ENCODE data around the gene BBS10.

BBS10 gene

DNA sequence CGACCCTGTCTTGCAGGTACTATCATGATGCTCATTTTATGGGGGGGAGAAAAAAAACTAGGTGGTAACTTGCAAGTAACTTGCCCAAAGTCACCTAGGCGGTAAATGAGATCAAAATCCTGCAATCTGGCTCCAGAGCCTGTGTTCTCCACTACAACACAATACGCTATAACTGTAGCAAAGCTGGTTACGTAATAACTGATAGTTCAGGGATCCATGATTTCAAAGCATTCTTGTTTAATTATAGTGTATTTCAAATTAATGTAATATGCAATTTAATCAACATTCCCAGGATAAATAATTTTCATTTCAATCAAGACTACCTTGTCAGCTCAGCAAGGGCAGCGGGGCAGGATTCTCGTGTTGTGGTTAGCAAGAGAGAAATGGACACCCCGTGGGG, 31.7 kb downstream of the BBS10 start:
- no peak for DNase-seq (ENCODE audit: low spot score)
- H3K27ac ChIP-seq, result no peak overlapping the region
- no peak for TF ChIP-seq CTCF (IDR thresholded peaks at IDR 0.05)
- no peak overlapping the region for H3K4me3 ChIP-seq

DNA sequence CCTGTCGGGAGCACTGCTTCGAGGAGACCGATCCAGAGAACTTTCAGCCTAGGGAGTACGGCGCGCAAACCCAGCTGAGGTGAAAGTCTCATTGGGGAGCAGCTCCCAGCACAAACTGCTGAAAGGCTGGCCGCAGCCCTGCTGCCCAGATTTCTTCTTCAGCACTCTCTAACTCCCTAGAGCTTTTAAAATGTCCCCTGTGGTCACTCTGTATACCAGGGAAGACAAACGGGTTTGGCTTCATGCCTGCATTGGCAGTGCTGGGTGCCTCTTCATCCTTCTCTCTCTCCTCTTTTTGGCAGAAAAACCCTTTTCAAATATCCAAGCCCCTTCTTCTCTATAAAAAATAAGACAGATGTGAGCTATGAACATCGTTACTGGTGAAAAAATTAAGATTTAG, 34.9 kb downstream of the BBS10 start:
- DNase-seq (ENCODE audit: low spot score), result no peak
- no peak overlapping the region for H3K27ac ChIP-seq
- H3K4me3 ChIP-seq, result no peak overlapping the region
- TF ChIP-seq CTCF (IDR thresholded peaks at IDR 0.05), result no peak

GRCh38 chr12:76312315-76312714, 35.9 kb downstream of the BBS10 start:
- Histone ChIP-seq H3K4me3 (no peak overlapping the region), H3K27ac (no peak overlapping the region)
- DNase-seq (ENCODE audit: low spot score), result no peak
- no peak for TF ChIP-seq CTCF (IDR thresholded peaks at IDR 0.05)

GRCh38 chr12:76311796-76312195, 36.4 kb downstream of the BBS10 start:
- DNase-seq (ENCODE audit: low spot score), result no peak
- TF ChIP-seq CTCF (IDR thresholded peaks at IDR 0.05), result no peak

DNA sequence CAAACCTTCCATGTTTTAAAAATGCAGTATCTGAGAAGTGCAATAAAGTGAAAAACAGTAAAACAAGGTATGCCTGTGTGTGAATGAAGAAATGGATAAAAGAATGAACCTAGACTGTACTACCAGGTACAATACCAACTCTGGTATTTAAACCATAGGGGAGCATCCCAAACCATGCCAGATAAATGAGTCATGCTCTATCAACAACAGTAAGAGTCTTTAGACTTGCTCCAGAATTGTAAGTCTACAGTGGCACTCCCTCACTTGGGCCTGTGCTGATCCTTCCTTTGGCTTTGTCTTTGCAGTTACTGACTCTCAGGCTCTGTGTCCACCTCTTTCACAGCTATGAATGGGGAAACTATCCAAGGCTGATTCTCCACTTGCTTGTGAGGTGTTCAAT, 38.1 kb downstream of the BBS10 start:
- TF ChIP-seq CTCF (IDR thresholded peaks at IDR 0.05), result no peak
- H3K4me3 ChIP-seq, result no peak overlapping the region

More at GRCh38 chr12:76311796-76312195, 36.4 kb downstream of the BBS10 start:
- no peak overlapping the region for H3K27ac ChIP-seq
- H3K4me3 ChIP-seq, result no peak overlapping the region

GRCh38 chr12:76308866-76309265, 39.3 kb downstream of the BBS10 start:
- TF ChIP-seq CTCF (IDR thresholded peaks at IDR 0.05), result no peak
- DNase-seq (ENCODE audit: low spot score), result no peak
- H3K27ac ChIP-seq, result no peak overlapping the region
- no peak overlapping the region for H3K4me3 ChIP-seq

More for the DNA sequence above, 38.1 kb downstream of the BBS10 start:
- H3K27ac ChIP-seq, result no peak overlapping the region
- DNase-seq (ENCODE audit: low spot score), result no peak

DNA sequence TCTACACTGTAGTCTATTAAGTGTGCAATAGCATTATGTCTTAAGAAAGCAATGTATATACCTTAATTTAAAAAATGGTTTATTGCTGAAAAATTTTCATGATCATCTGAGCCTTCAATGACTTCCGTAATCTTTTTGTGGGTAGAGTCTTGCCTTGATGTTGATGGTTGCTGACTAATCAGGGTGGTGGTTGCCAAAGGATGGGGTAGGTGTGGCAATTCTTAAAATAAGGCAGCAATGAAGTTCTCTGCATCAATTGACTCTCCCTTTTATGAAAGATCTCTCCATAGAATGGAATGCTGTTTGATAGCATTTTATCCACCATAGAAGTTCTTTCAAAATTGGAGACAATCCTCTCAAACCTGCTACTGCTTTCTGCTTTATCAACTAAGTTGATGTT, 41.1 kb downstream of the BBS10 start:
- no peak for DNase-seq (ENCODE audit: low spot score)
- no peak overlapping the region for H3K4me3 ChIP-seq
- no peak overlapping the region for H3K27ac ChIP-seq
- TF ChIP-seq CTCF (IDR thresholded peaks at IDR 0.05), result no peak
